Measurements from ENCODE around the gene UBE2Q2. TPM values are rescaled to one million over a fixed set of nuclear protein-coding genes. Genes with fewer than 3 reads are reported as not detected.
"Not testable (repeated sequence)": the region's sequence is repeated elsewhere in the genome, so short reads cannot be mapped to it uniquely, and the experiment has no call there.

The UBE2Q2 gene
- polyA plus RNA-seq, 6 donors from 2014 or later: 10.9 to 18.1 (median 13.4) TPM

DNA sequence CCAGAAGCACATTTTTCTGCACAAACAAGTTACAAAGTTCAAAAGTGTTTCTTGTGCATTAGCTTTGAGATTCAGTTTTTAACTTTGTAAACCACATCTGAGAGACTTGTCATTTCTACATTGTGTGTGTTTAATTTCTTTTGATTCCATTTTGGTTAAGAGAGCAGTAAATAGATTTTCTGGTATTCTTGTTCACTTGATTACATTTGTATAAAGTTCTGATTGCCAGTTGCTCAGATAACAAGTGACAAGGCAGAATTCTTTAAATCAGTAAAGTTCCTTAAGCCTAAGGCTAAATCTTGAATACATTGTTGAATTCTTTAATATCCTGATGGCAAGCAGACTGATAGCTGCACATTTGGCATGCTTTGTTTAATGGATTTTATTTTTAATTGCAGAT, 57.3 kb downstream of the UBE2Q2 start:
- no peak for ATAC-seq (ENCODE audit: low read depth in 2 of 2)
- DNase-seq: no peak
- Mint-ChIP-seq H3K27me3 (no peaks in the 10 kb centered on the region), H3K4me3 (peak overlapping the region in 2 of 8 donors; percentile 19 to 28), H3K36me3 (no peaks in the 10 kb centered on the region), H3K27ac (peak overlapping the region in 1 of 6 donors; percentile 49), H3K4me1 (peaks cover 11 to 30% (median 12%) of the 10 kb centered on the region in 3 donors), H3K9me3 (no peaks in the 10 kb centered on the region)

GRCh38 chr15:75902129-75902557, 58.9 kb downstream of the UBE2Q2 start:
- Mint-ChIP-seq H3K4me1 (peaks cover 11 to 36% (median 12%) of the 10 kb centered on the region in 3 donors), H3K9me3 (no peaks in the 10 kb centered on the region), H3K36me3 (no peaks in the 10 kb centered on the region), H3K4me3 (peak overlapping the region; percentile 61 to 99 (median 88)), H3K27ac (peak overlapping the region in 3 of 6 donors; percentile 32 to 95 (median 63)), H3K27me3 (no peaks in the 10 kb centered on the region)
- ATAC-seq (ENCODE audit: low read depth in 2 of 2) (no peak), DNase-seq (no peak)

DNA sequence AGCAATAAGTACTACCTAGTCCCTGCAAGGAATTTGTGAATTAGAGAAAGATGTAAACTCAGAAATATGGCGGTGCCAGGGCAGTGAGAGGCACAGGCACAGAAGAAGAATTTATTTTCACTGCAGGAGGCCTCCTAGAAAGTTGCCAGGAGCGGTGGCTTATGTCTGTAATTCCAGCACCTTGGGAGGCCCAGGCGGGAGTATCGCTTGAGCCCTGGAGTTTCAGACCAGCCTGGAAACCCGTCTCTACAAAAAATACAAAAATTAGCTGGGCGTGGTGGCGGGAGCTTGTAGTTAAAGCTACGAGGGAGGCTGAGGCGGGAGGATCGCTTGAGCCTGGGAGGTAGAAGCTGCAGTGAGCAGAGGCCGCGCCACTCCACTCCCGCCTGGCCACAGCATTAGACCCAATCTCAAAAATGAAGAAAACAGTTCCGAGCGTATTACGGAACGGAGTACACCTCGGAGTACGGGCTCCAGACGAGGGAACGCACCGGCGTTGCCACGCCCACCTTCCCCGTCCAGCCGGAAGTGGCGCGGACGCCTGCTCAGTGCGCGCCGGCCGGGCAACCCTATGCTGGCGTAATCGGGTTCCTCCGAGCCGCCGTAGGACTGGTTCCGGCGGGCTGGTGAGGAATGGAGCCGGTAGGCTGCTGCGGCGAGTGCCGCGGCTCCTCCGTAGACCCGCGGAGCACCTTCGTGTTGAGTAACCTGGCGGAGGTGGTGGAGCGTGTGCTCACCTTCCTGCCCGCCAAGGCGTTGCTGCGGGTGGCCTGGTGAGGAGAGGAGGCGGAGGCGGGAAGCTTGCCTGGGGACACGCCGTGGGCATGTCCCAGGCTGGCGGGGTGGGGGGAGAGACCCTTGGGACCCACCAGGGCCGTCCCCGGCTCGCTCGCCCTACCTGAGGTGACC, 60.3 kb downstream of the UBE2Q2 start, which contains the start of gene FBXO22:
Gene FBXO22 (plus strand): TSS at position 548 of the 909 bp plus-strand sequence. CDS start 86 bp downstream, at position 634.
- DNase-seq (peak; percentile 90), ATAC-seq (ENCODE audit: low read depth in 2 of 2) (peak; percentile 91 to 93)
- peaks cover 11 to 36% (median 12%) of the 10 kb centered on the region in 3 donors for H3K4me1 Mint-ChIP-seq
- no peaks in the 10 kb centered on the region for H3K36me3 Mint-ChIP-seq
- H3K9me3 Mint-ChIP-seq: no peaks in the 10 kb centered on the region
- H3K27me3 Mint-ChIP-seq: no peaks in the 10 kb centered on the region
- H3K27ac Mint-ChIP-seq: peak within 1 kb of the TSS; percentile 95 to 99 (median 98)
- H3K4me3 Mint-ChIP-seq: peak within 1 kb of the TSS; percentile 92 to 99 (median 98)

GRCh38 chr15:75905231-75905630, 62.0 kb downstream of the UBE2Q2 start:
- Mint-ChIP-seq H3K27ac (peak overlapping the region; percentile 33 to 95 (median 62)), H3K4me1 (peaks cover 25 to 39% (median 25%) of the 10 kb centered on the region in 3 donors), H3K27me3 (no peaks in the 10 kb centered on the region), H3K9me3 (no peaks in the 10 kb centered on the region), H3K36me3 (peaks cover 10 to 15% of the 10 kb centered on the region in 2 donors), H3K4me3 (peak overlapping the region; percentile 71 to 99 (median 94))
- ATAC-seq (ENCODE audit: low read depth in 2 of 2): no peak
- DNase-seq: no peak

DNA sequence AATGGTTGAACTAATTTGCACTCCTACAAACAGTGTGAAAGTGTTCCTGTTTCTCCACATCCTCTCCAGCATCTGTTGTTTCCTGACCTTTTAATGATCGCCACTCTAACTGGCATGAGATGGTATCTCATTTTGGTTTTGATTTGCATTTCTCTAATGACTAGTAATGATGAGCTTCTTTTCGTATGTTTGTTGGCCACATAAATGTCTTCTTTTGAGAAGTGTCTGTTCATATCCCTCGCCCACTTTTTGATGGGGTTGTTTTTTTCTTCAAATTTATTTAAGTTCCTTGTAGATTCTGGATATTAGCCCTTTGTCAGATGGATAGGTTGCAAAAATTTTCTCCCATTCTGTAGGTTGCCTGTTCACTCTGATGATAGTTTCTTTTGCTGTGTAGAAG, 67.1 kb downstream of the UBE2Q2 start:
- H3K9me3 Mint-ChIP-seq; H3K27me3 Mint-ChIP-seq; ATAC-seq (ENCODE audit: low read depth in 2 of 2); H3K4me3 Mint-ChIP-seq; H3K27ac Mint-ChIP-seq; DNase-seq: not testable (repeated sequence)
- peaks cover 12 to 42% (median 26%) of the 10 kb centered on the region in 3 donors for H3K4me1 Mint-ChIP-seq
- H3K36me3 Mint-ChIP-seq: peaks cover 40 to 56% of the 10 kb centered on the region in 2 donors

DNA sequence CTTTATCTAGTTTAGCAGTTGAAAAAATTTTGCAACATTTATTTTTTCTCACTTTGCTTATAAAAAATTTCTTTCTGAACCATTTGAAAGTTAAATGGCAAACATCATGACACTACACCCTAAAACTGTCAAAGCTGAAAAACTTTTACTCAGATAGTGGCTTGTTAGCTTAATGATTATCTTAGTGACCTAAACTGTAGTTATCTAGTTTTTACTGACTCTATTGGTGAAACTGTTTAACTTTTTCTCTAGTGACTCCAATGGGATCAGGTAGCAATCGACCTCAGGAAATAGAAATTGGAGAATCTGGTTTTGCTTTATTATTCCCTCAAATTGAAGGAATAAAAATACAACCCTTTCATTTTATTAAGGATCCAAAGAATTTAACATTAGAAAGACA, 73.7 kb downstream of the UBE2Q2 start:
- ATAC-seq (ENCODE audit: low read depth in 2 of 2): no peak
- H3K4me3 Mint-ChIP-seq: no peak overlapping the region
- no peak for DNase-seq
- H3K27ac Mint-ChIP-seq: no peak overlapping the region
- H3K9me3 Mint-ChIP-seq: peaks cover 0 to 2% (median 0%) of the 10 kb centered on the region in 7 donors
- H3K4me1 Mint-ChIP-seq: peaks cover 0 to 11% (median 6%) of the 10 kb centered on the region in 3 donors
- H3K36me3 Mint-ChIP-seq: peaks cover 22 to 44% of the 10 kb centered on the region in 2 donors
- no peaks in the 10 kb centered on the region for H3K27me3 Mint-ChIP-seq

DNA sequence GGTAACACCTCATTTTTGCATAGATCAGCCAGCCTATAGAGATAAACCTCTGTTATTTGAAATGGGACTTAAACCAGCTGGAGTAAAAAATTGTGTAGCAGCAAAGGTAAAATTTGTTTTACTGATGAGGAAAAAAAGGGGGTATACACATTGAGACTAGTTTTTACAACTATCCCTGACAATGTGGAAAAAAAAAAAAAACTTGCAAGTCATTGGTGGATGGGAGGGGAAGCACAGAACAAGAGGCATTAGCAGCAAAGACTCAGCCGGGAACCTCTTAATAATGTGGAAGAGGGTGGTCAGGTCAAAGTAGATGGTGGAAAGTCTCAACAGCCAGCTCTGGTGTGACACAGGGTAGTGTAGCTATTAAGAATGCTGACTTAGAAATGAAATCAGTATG, 74.9 kb downstream of the UBE2Q2 start:
- Mint-ChIP-seq H3K4me3 (peak overlapping the region in 1 of 8 donors; percentile 16), H3K36me3 (peaks cover 19 to 41% of the 10 kb centered on the region in 2 donors), H3K27me3 (no peaks in the 10 kb centered on the region), H3K9me3 (no peaks in the 10 kb centered on the region), H3K4me1 (peaks cover 0 to 11% (median 0%) of the 10 kb centered on the region in 3 donors), H3K27ac (peak overlapping the region in 1 of 6 donors; percentile 93)
- DNase-seq: no peak
- no peak for ATAC-seq (ENCODE audit: low read depth in 2 of 2)

- Mint-ChIP-seq H3K9me3 (no peaks in the 10 kb centered on the region), H3K27ac (no peak overlapping the region), H3K4me1 (peaks cover 9 to 18% (median 14%) of the 10 kb centered on the region in 3 donors), H3K36me3 (peaks cover 9 to 24% of the 10 kb centered on the region in 2 donors), H3K27me3 (no peaks in the 10 kb centered on the region), H3K4me3 (no peak overlapping the region)
- ATAC-seq (ENCODE audit: low read depth in 2 of 2): no peak
- DNase-seq: no peak
Measured at GRCh38 chr15:75920079-75920478, 76.8 kb downstream of the UBE2Q2 start.

- Mint-ChIP-seq H3K27ac (peak overlapping the region in 1 of 6 donors; percentile 58), H3K36me3 (peaks cover 17 to 24% of the 10 kb centered on the region in 2 donors), H3K9me3 (no peaks in the 10 kb centered on the region), H3K4me3 (peak overlapping the region in 1 of 8 donors; percentile 13), H3K27me3 (no peaks in the 10 kb centered on the region), H3K4me1 (peaks cover 22 to 32% (median 31%) of the 10 kb centered on the region in 3 donors)
- ATAC-seq (ENCODE audit: low read depth in 2 of 2) (peak in 1 of 2 donors; percentile 35), DNase-seq (no peak)
Measured at GRCh38 chr15:75921732-75922703, 78.8 kb downstream of the UBE2Q2 start.

DNA sequence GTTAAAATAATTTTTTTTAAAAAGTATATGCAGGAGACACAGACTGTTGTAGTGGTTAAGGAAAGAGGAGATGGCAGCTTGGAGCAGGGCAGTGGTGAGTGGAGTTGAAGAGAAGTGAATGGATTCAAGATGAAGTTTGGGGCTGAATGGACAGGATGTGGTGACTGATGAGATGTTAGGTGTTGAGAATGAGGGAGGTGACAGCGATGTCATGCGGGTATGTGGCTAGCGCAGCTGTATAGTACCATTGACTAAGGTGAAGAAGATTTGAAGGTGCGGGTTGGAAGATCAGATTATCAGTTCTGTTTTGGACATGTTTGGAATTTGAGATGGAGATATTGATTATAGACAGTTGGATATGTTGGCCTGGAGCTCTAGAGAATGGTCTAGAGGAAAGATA, 80.5 kb downstream of the UBE2Q2 start:
- DNase-seq (no peak), ATAC-seq (ENCODE audit: low read depth in 2 of 2) (no peak)
- peak overlapping the region in 1 of 6 donors; percentile 22 for H3K27ac Mint-ChIP-seq
- H3K4me1 Mint-ChIP-seq: peaks cover 31 to 46% (median 46%) of the 10 kb centered on the region in 3 donors
- peaks cover 8 to 14% of the 10 kb centered on the region in 2 donors for H3K36me3 Mint-ChIP-seq
- H3K4me3 Mint-ChIP-seq: no peak overlapping the region
- no peaks in the 10 kb centered on the region for H3K9me3 Mint-ChIP-seq
- no peaks in the 10 kb centered on the region for H3K27me3 Mint-ChIP-seq

GRCh38 chr15:75924576-75924975, 81.3 kb downstream of the UBE2Q2 start:
- Mint-ChIP-seq H3K4me3 (no peak overlapping the region), H3K27ac (peak overlapping the region in 1 of 6 donors; percentile 35), H3K4me1 (peaks cover 31 to 46% (median 46%) of the 10 kb centered on the region in 3 donors), H3K36me3 (peaks cover 8 to 14% of the 10 kb centered on the region in 2 donors), H3K9me3 (no peaks in the 10 kb centered on the region), H3K27me3 (no peaks in the 10 kb centered on the region)
- DNase-seq: no peak
- ATAC-seq (ENCODE audit: low read depth in 2 of 2): no peak

GRCh38 chr15:75925440-75925839, 82.2 kb downstream of the UBE2Q2 start:
- Mint-ChIP-seq H3K9me3 (no peaks in the 10 kb centered on the region), H3K27ac (peak overlapping the region in 2 of 6 donors; percentile 7 to 50)
- no peak for DNase-seq

GRCh38 chr15:75926931-75927330, 83.7 kb downstream of the UBE2Q2 start:
- no peak for DNase-seq
- ATAC-seq (ENCODE audit: low read depth in 2 of 2): no peak
- Mint-ChIP-seq H3K9me3 (no peaks in the 10 kb centered on the region), H3K4me3 (no peak overlapping the region), H3K27ac (peak overlapping the region in 1 of 6 donors; percentile 69), H3K36me3 (peaks cover 18 to 26% of the 10 kb centered on the region in 2 donors), H3K4me1 (peaks cover 31 to 46% (median 46%) of the 10 kb centered on the region in 3 donors), H3K27me3 (no peaks in the 10 kb centered on the region)

More at GRCh38 chr15:75925440-75925839, 82.2 kb downstream of the UBE2Q2 start:
- Mint-ChIP-seq H3K36me3 (peaks cover 16 to 17% of the 10 kb centered on the region in 2 donors), H3K27me3 (no peaks in the 10 kb centered on the region), H3K4me3 (no peak overlapping the region), H3K4me1 (peaks cover 31 to 46% (median 46%) of the 10 kb centered on the region in 3 donors)
- peak; percentile 57 to 61 for ATAC-seq (ENCODE audit: low read depth in 2 of 2)

Measured in naive B cell (primary cell).